Activated CD4-positive, alpha-beta T cell treated with anti-CD3 and anti-CD28 coated beads, Interleukin-10, Interleukin-2, amounts not matched to agents 100 ng/mL and 50 ng/mL, durations not matched to agents 16 hours and 8 hours (primary cell): Measurements from ENCODE around the gene INHA.

Source experiments
- DNase-seq: peaks from one replicate; pipeline ENCODE4 v3.0.0-alpha.2; 2020

The INHA gene

GRCh38 chr2:219575566-219576504 is 3.7 kb downstream of the INHA start:
- DNase-seq: no peak

GRCh38 chr2:219576505-219577388 is 4.6 kb downstream of the INHA start:
- DNase-seq: no peak

- no peak for DNase-seq
Observed at GRCh38 chr2:219578811-219579613, 6.9 kb downstream of the INHA start.

- DNase-seq: no peak
Observed at GRCh38 chr2:219581346-219581745, 9.2 kb downstream of the INHA start.

- DNase-seq: no peak
Observed at GRCh38 chr2:219591091-219591490, 19.0 kb downstream of the INHA start.

GRCh38 chr2:219592736-219593135 is 20.6 kb downstream of the INHA start:
- no peak for DNase-seq

- DNase-seq: no peak
Observed at GRCh38 chr2:219593154-219593553, 21.0 kb downstream of the INHA start.

GRCh38 chr2:219595256-219595655 is 23.1 kb downstream of the INHA start:
- no peak for DNase-seq

GRCh38 chr2:219596954-219597551 is 24.9 kb downstream of the INHA start:
- no peak for DNase-seq

GRCh38 chr2:219597552-219598307 is 25.6 kb downstream of the INHA start, which contains the start of gene STK11IP:
Gene STK11IP, plus strand, starts transcription at chr2:219597857. Its CDS starts 263 bp downstream, at chr2:219598120.
- DNase-seq: peak; percentile 93

GRCh38 chr2:219598308-219599078 is 26.4 kb downstream of the INHA start:
- DNase-seq: no peak

GRCh38 chr2:219603771-219604170 is 31.7 kb downstream of the INHA start:
- DNase-seq: no peak

GRCh38 chr2:219605607-219605954 is 33.5 kb downstream of the INHA start:
- no peak for DNase-seq

- no peak for DNase-seq
Observed at GRCh38 chr2:219607931-219608330, 35.8 kb downstream of the INHA start.

GRCh38 chr2:219608399-219608964 is 36.4 kb downstream of the INHA start:
- no peak for DNase-seq

GRCh38 chr2:219609149-219609750 is 37.1 kb downstream of the INHA start:
- DNase-seq: no peak

GRCh38 chr2:219611306-219611705 is 39.2 kb downstream of the INHA start:
- no peak for DNase-seq

- DNase-seq: no peak
Observed at GRCh38 chr2:219611866-219612576, 39.9 kb downstream of the INHA start.

- no peak for DNase-seq
Observed at GRCh38 chr2:219612577-219613286, 40.6 kb downstream of the INHA start.
